Right lobe of liver (tissue), 6 donors: Measurements from ENCODE around the gene DHFR. TPM values are rescaled to one million over a fixed set of nuclear protein-coding genes. Genes with fewer than 3 reads are reported as not detected.

ENCODE experiments used
- ATAC-seq, 4 donors: fragments of 200-7000 bp; cut with Tn5 transposase; one replicate each; pipeline ENCODE4 v1.9.1; 2020; ENCODE audit warnings: mild to moderate bottlenecking in 4 of 4, moderate library complexity in 4 of 4
- DNase-seq, 3 donors: peaks; one replicate each; pipeline ENCODE4 v3.0.0-alpha.2; 2020
- H3K27ac ChIP-seq, 3 donors: fragments of 200-600 bp; one replicate each; pipeline ENCODE4 v1.8.0; 2022
- H3K27me3 ChIP-seq, 2 donors: fragments of 200-600 bp; one replicate each; pipeline ENCODE4 v1.8.0; 2022
- H3K36me3 ChIP-seq, 4 donors: fragments of 200-600 bp; sonication (generic) in 1 of 4; one replicate each; pipeline versions ENCODE4 v1.5.1 to v1.8.0; 2017 to 2022; ENCODE audit warnings: control low read depth in 1 of 4
- H3K4me1 ChIP-seq, 4 donors: fragments of 200-600 bp; sonication (generic) in 1 of 4; one replicate each; pipeline versions ENCODE4 v1.5.1 to v1.8.0; 2017 to 2022; ENCODE audit warnings: control low read depth in 1 of 4
- H3K4me3 ChIP-seq, 3 donors: fragments of 200-600 bp; one replicate each; pipeline ENCODE4 v1.8.0; 2022
- H3K9me3 ChIP-seq, 4 donors: fragments of 200-600 bp; sonication (generic) in 1 of 4; one replicate each; pipeline versions ENCODE4 v1.5.1 to v1.8.0; 2017 to 2022; ENCODE audit warnings: control low read depth in 1 of 4
- POLR2A ChIP-seq: fragments of 450-650 bp; IDR thresholded peaks from one replicate; pipeline ENCODE4 v1.6.1; 2017; ENCODE audit warnings: antibody characterized with exemption, mild to moderate bottlenecking
- WGBS: methylation state at CpG from one replicate; pipeline ENCODE4 v1.1.6; 2018; ENCODE audit warnings: low coverage, low lambda C conversion rate; ENCODE audit not compliant: insufficient coverage; ENCODE audit errors: missing lambda C conversion rate; 5-methylcytosine and 5-hydroxymethylcytosine counted together
- intact Hi-C, 2 donors: fragments of 100-400 bp; cut with DNase I; formaldehyde crosslinking; loops; one replicate each; pipeline versions ENCODE4 v1.11.2 to v1.14.1; 2022
- total RNA-seq, 6 experiments: library from RNA; depleted of rRNA in 2 of 6; stranded (reverse); fragments of >200 nt in 2 of 6; fragmentation: NEBNext Ultra II Directional in 3 of 6; extraction: Animal tissue kit (Norgen Biotek cat#: 25700) in 3 of 6; gene quantifications; one replicate each; pipeline versions ENCODE4 v1.1.0 to v1.2.4, GENCODE V29; 2016 to 2023
- TF ChIP-seq, protein P1 (sequence below), 4 donors: fragments of 200-600 bp in 3 of 4; fragments of 450-650 bp in 1 of 4; IDR thresholded peaks; one replicate each; pipeline versions ENCODE4 v1.5.1 to v1.8.0; 2016 to 2022; ENCODE audit warnings: antibody characterized with exemption in 4 of 4, mild to moderate bottlenecking in 2 of 4
- donor health status: DM: no; HTN: yes; CAD: no.
- donor health status: DM: no; HTN: no; CAD: no.
- donor health status: DM: no; HTN: no; CAD: no.
- donor health status: DM: no; HTN: yes; CAD: no.
- donor health status: DM: no; HTN: yes; CAD: no.

Gene DHFR
- total RNA-seq, 6 experiments from 2014 or later = 15.3 to 29.2 (median 22.2) TPM

DNA sequence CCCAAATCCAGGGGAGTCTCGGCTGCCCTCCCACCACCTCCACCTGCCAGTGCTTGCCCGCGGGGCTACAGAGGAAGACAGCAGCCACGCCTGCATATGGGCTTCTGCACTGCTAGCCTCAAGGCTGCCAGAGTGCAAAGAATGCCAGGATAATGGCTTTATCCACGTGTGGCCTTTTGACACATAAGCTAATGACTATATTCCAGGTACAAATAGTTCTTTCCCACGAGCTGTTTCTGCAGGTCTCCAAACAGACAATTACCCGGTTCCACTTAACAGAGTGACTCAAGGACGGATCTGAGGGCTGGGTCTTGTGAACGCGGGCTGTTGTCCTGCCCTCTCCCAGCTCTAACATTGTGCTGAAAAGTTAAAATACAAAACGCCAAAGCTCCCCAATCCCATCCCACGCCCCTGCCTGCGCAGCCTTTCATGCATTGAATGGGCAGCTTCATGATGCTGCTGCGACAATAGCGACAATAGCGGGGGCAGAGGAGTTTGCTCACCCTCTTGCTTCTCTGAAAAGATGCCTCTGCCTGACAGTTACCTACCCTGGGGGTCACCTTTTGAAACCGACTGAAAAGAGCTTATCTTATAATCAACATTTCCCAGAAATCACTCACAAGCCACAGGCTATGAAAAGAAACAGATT lies 39.4 kb downstream of the DHFR start:
- 88% methylated on average over 16 of the region's 17 CpGs for WGBS

GRCh38 chr5:80609692-80610091 lies 45.1 kb downstream of the DHFR start:
- no peak for DNase-seq
- H3K4me3 ChIP-seq = no peak overlapping the region
- no peaks in the 10 kb centered on the region for H3K9me3 ChIP-seq
- intact Hi-C loops = no loop called here
- ATAC-seq = no peak
- H3K27ac ChIP-seq = no peak overlapping the region
- no peak for TF ChIP-seq POLR2A
- TF ChIP-seq, protein P1, sequence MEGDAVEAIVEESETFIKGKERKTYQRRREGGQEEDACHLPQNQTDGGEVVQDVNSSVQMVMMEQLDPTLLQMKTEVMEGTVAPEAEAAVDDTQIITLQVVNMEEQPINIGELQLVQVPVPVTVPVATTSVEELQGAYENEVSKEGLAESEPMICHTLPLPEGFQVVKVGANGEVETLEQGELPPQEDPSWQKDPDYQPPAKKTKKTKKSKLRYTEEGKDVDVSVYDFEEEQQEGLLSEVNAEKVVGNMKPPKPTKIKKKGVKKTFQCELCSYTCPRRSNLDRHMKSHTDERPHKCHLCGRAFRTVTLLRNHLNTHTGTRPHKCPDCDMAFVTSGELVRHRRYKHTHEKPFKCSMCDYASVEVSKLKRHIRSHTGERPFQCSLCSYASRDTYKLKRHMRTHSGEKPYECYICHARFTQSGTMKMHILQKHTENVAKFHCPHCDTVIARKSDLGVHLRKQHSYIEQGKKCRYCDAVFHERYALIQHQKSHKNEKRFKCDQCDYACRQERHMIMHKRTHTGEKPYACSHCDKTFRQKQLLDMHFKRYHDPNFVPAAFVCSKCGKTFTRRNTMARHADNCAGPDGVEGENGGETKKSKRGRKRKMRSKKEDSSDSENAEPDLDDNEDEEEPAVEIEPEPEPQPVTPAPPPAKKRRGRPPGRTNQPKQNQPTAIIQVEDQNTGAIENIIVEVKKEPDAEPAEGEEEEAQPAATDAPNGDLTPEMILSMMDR (IDR thresholded peaks at IDR 0.05) = no peak
- H3K27me3 ChIP-seq = no peaks in the 10 kb centered on the region
- H3K36me3 ChIP-seq = no peaks in the 10 kb centered on the region
- H3K4me1 ChIP-seq = peaks cover 0 to 16% (median 2%) of the 10 kb centered on the region in 4 donors
- WGBS = 71% methylated on average over 1 of the region's 1 CpG

More for the DNA sequence above, 39.4 kb downstream of the DHFR start:
- no peak overlapping the region for H3K4me3 ChIP-seq
- no peaks in the 10 kb centered on the region for H3K4me1 ChIP-seq
- TF ChIP-seq POLR2A = no peak
- TF ChIP-seq, protein P1 (IDR thresholded peaks at IDR 0.05) = no peak
- no peak for DNase-seq
- no peak overlapping the region for H3K27ac ChIP-seq
- no peak for ATAC-seq
- H3K9me3 ChIP-seq = no peaks in the 10 kb centered on the region
- intact Hi-C loops = no loop called here
- no peaks in the 10 kb centered on the region for H3K27me3 ChIP-seq
- H3K36me3 ChIP-seq = no peaks in the 10 kb centered on the region

- no peaks in the 10 kb centered on the region for H3K27me3 ChIP-seq
- ATAC-seq (peak in 3 of 4 donors; percentile 23 to 32 (median 29)), DNase-seq (no peak)
- H3K4me1 ChIP-seq = peaks cover 0 to 16% (median 2%) of the 10 kb centered on the region in 4 donors
- H3K4me3 ChIP-seq = no peak overlapping the region
- WGBS = 80% methylated on average over 1 of the region's 1 CpG
- no peak for TF ChIP-seq POLR2A
- H3K27ac ChIP-seq = no peak overlapping the region
- no peaks in the 10 kb centered on the region for H3K36me3 ChIP-seq
- intact Hi-C loops = no loop called here
- no peaks in the 10 kb centered on the region for H3K9me3 ChIP-seq
These were observed 46.1 kb downstream of the DHFR start for GRCh38 chr5:80608731-80609130.

DNA sequence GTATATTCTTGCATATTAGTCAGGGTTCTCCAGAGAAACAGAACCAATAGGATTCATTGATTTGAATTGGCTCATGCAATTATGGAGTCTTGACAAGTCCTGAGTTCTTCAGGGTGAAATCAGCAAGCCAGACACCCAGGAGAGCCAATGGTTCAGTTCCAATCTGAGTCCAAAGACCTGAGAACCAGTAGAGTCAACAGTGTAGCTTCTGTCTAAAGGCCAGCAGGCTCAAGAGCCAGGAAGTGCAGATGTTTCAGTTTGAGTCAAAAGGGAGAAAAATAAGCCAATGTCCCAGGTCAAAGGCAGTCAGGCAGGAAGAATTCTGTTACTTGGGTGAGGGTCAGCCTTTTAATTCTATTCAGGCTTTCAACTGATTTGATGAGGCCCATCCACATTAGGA lies 47.0 kb downstream of the DHFR start:
- H3K27ac ChIP-seq = peak overlapping the region in 1 of 3 donors; percentile 33

DNA sequence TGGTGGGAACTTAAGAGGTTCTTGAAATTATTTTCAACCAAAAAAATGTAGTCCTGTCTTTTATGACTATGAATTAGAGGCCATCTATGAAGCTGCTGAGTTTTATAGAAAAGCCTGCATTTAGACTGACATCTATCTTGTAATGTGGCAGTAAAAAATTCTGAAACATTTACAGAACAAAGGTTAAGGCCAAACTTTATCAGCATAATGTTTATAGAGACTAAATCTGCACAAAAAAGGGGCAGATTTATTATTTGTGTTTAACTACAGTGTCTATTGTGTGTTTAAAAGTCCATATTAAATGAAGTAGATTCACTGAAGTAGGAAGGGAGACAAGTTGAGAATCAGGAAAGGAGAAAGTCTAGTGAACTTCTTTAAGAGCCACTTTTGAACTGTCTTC lies 47.4 kb downstream of the DHFR start:
- DNase-seq (no peak), ATAC-seq (peak in 3 of 4 donors; percentile 28 to 58 (median 50))
- intact Hi-C loops = no loop called here
- peak overlapping the region in 1 of 3 donors; percentile 33 for H3K27ac ChIP-seq
- no peaks in the 10 kb centered on the region for H3K27me3 ChIP-seq
- no peak for TF ChIP-seq POLR2A
- TF ChIP-seq, protein P1 (IDR thresholded peaks at IDR 0.05) = no peak
- H3K4me1 ChIP-seq = peaks cover 0 to 16% (median 2%) of the 10 kb centered on the region in 4 donors
- no peak overlapping the region for H3K4me3 ChIP-seq
- no peaks in the 10 kb centered on the region for H3K9me3 ChIP-seq
- H3K36me3 ChIP-seq = no peaks in the 10 kb centered on the region

More for the DNA sequence above, 47.0 kb downstream of the DHFR start:
- ATAC-seq (peak; percentile 91 to 99 (median 96)), DNase-seq (peak in 1 of 3 donors; percentile 65)
- H3K9me3 ChIP-seq = no peaks in the 10 kb centered on the region
- intact Hi-C loops = no loop called here
- H3K27me3 ChIP-seq = no peaks in the 10 kb centered on the region
- H3K4me3 ChIP-seq = no peak overlapping the region
- H3K4me1 ChIP-seq = peaks cover 0 to 16% (median 2%) of the 10 kb centered on the region in 4 donors
- TF ChIP-seq, protein P1 (IDR thresholded peaks at IDR 0.05) = no peak
- TF ChIP-seq POLR2A = no peak
- no peaks in the 10 kb centered on the region for H3K36me3 ChIP-seq
